HG03066 (cell line): ENCODE measurements around the gene ACBD5.
"Not testable (repeated sequence)": the region's sequence is repeated elsewhere in the genome, so short reads cannot be mapped to it uniquely, and the experiment has no call there.

Source experiments
- ATAC-seq: cut with Tn5 transposase; IDR thresholded peaks from one replicate; pipeline ENCODE4 v1.9.1; 2021; ENCODE audit warnings: low read depth; ENCODE audit not compliant: unreplicated experiment

Gene ACBD5

GRCh38 chr10:27241652-27242472 is 1.3 kb upstream of the ACBD5 start:
- peak; percentile 59 for ATAC-seq

GRCh38 chr10:27241010-27241651 is 534 bp upstream of the ACBD5 start:
- peak; percentile 11 for ATAC-seq

GRCh38 chr10:27237531-27237930 is 3.1 kb downstream of the ACBD5 start:
- not testable (repeated sequence) for ATAC-seq

- ATAC-seq: not testable (repeated sequence)
Measured at GRCh38 chr10:27236589-27237128, 3.9 kb downstream of the ACBD5 start.

GRCh38 chr10:27235706-27236105 is 4.9 kb downstream of the ACBD5 start:
- no peak for ATAC-seq

- no peak for ATAC-seq
Measured at GRCh38 chr10:27230022-27230421, 10.6 kb downstream of the ACBD5 start.

- ATAC-seq: no peak
Measured at GRCh38 chr10:27225642-27226257, 14.8 kb downstream of the ACBD5 start.

- no peak for ATAC-seq
Measured at GRCh38 chr10:27225011-27225590, 15.5 kb downstream of the ACBD5 start.

- no peak for ATAC-seq
Measured at GRCh38 chr10:27223964-27224363, 16.6 kb downstream of the ACBD5 start.

GRCh38 chr10:27207350-27207749 is 33.2 kb downstream of the ACBD5 start:
- no peak for ATAC-seq

- no peak for ATAC-seq
Measured at GRCh38 chr10:27203806-27204205, 36.8 kb downstream of the ACBD5 start.

GRCh38 chr10:27197980-27198620 is 42.5 kb downstream of the ACBD5 start:
- ATAC-seq: no peak

- no peak for ATAC-seq
Measured at GRCh38 chr10:27192284-27192683, 48.3 kb downstream of the ACBD5 start.

- no peak for ATAC-seq
Measured at GRCh38 chr10:27190508-27190907, 50.1 kb downstream of the ACBD5 start.

- no peak for ATAC-seq
Measured at GRCh38 chr10:27188897-27189296, 51.7 kb downstream of the ACBD5 start.

- no peak for ATAC-seq
Measured at GRCh38 chr10:27188259-27188658, 52.3 kb downstream of the ACBD5 start.

- ATAC-seq: no peak
Measured at GRCh38 chr10:27169849-27170248, 70.7 kb downstream of the ACBD5 start.

GRCh38 chr10:27158421-27158820 is 82.2 kb downstream of the ACBD5 start:
- ATAC-seq: no peak

- ATAC-seq: no peak
Measured at GRCh38 chr10:27157150-27157549, 83.4 kb downstream of the ACBD5 start.

GRCh38 chr10:27156566-27156965 is 84.0 kb downstream of the ACBD5 start:
- ATAC-seq: not testable (repeated sequence)
